GM19035 (cell line): ENCODE results near the gene DIP2C.

Experiments
- ATAC-seq: cut with Tn5 transposase; IDR thresholded peaks from one replicate; pipeline ENCODE4 v1.9.1; 2021; ENCODE audit not compliant: unreplicated experiment

Gene DIP2C

DNA sequence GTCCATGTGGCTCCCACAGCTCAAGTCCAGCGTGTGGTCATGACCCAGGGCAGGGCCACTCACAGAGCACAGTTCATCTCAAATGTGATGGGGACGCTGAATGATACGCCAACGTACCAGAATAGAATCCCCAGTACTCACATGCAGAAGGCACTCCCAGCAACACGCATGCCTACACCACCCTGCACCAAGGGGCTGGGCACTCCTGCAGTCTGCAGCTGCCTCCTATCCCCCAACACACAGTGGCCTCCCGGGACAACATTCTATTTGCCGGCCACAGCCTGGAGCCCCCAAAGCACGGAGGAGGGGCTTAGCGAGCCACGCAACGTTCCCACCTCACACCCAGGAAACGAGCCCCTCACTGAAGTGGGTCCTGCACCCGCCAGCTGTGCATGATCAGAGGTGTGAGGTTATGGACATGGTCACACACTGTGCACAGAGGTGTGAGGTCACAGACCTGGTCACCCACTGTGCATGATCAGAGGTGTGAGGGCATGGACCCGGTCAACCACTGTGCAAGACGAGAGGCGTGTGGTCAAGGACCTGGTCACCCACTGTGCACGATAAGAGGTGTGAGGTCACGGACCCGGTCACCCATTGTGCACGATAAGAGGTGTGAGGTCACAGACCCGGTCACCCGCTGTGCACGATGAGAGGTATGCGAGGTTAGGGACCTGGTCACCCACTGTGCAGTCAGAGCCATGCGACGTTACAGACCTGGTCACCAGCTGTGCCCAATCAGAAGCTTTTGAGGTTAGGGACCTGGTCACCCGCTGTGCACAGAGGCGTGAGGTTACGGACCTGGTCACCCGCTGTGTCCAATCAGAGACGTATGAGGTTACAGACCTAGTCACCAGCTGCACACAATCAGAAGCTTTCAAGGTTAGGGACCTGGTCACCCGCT lies 182.8 kb downstream of the DIP2C start:
- no peak for ATAC-seq

DNA sequence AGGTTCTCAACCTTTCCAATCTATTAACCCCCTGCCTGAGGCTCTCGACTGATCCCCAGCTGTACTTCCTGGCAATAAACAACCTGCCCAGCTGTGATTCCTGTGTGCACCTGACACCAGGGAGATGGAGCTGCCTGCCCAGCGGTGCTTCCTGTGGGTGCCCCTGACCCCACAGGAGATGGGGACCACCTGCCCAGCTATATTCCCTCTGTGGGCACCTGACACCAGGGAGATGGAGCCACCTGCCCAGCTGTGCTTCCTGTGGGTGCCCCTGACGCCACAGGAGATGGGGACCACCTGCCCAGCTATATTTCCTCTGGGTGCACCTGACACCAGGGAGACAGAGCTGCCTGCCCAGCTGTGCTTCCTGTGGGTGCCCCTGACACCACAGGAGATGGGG lies 184.0 kb downstream of the DIP2C start:
- no peak for ATAC-seq

DNA sequence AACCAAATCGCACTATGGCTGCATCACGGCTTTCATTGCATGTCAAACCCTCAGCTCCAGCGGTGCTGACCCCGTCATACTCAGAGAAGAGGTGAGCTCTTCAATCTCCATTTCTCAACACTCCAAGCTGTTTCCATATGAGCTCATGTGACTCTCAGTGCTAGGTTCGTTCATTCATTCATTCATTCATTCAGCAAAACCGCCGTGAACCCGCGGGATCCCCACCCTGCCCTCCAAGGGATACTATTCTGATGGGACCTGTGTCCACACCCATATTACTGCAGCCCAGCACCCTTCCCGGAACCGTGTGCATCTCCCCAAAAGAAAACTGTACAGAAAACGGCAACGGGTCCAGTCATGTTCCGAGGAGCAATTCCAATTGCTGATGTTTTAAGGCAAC lies 184.7 kb downstream of the DIP2C start:
- no peak for ATAC-seq

DNA sequence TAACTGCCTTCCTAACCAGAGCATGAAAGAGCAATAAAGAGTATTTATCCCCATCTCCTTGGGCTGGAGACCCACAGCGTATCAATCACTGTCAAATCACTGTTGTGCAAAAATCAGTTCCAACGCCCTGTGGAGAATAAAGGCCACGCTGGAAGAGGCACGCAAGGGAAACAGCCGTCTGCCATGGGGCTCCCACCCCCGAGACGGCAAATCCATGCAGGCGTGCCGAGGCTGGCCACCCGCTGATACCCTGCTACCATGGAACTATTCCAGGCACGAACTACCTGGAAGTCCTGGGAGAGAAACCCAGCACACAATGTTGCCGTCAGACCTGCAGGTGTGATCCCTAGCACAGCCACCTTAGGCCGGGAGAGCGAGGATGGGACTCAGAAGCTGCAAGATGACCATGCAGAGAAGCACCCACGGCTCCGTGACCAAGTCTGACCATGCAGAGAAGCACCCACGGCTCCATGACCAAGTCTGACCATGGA lies 185.3 kb downstream of the DIP2C start:
- ATAC-seq = no peak

DNA sequence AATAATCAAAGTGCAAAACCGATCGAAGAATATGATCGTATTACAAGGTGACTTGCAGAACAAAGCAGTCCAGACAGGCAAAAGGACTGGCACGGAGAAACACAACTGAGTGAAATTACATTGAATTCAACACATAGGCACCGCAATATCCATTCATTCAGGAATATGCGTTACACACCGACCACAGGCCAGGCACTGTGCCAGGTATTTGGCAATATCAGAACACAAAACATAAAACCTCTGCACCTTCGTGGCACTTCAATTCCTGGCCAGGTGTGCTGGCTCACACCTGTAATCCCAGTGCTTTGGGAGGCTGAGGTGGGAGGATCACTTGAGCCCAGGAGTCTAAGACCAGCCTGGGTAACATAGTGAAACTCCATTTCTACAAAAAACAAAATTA lies 187.9 kb downstream of the DIP2C start:
- ATAC-seq = no peak

DNA sequence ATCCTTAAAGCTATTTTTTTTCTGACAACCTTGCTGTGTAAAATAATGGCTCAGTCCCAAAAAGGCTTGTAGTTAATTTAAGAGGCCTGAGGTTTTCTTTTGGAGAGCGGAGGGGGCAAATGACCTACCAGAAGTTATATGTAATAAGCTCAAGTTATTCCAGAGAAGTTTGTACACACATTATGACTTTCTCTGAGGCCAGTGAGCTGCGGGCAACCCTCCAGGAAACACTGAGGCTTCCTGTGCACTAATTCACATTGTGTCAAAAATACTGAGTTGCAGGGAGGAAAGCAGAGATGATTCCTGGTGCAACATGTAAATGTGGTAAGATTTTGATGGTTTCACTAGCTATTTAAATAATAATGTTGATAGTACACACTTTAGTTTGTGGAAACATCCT lies 188.6 kb downstream of the DIP2C start:
- no peak for ATAC-seq

DNA sequence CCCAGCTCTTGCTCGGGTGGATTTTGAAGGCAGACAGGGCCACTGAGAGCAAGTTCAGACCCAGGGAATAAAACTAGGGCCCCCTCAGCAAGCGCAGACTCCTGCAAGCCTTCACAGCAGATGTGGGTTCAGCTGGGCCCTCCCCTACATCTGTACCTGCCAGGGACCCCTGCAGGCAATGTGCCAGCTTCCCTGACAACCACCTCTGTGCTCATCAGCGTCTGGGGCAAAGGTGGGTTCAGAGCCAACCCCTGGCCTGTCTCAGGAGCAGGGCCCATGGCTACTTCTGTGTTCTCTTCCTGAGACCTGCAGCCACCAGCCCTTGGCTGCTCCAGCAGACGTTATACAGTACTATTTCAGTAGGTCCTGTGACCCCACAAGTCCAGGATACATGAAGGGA lies 189.5 kb downstream of the DIP2C start:
- no peak for ATAC-seq

DNA sequence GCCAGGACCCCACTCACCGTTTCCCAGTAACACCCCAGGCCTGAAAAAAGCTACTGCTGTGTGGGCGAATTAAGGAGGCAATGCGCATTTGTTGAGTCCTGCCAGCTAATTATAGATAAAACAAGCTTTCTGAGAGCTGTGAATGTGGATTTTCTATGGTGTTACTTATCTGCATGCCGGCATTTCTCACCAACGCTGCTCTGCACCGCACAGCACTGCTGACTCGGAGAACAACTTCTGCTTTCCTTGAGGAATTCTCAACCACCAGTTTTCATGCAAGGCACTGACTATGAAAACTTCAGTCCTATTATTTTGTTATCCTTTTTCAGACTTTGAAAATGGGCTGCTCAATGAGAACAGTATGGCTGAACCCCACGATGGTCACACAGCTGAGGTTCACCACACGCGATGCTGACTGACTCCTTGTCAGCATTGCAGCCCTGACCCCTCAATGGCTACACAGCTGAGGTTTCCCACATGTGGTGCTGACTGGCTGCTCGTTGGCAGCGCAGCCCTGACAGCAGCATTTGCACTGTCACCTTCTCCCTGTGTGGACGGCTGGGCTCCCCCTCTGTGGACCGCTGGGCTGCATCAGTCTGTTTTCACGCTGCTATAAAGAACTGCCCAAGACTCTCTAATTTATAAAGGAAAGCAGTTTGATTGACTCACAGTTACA lies 190.6 kb downstream of the DIP2C start:
- ATAC-seq = no peak

DNA sequence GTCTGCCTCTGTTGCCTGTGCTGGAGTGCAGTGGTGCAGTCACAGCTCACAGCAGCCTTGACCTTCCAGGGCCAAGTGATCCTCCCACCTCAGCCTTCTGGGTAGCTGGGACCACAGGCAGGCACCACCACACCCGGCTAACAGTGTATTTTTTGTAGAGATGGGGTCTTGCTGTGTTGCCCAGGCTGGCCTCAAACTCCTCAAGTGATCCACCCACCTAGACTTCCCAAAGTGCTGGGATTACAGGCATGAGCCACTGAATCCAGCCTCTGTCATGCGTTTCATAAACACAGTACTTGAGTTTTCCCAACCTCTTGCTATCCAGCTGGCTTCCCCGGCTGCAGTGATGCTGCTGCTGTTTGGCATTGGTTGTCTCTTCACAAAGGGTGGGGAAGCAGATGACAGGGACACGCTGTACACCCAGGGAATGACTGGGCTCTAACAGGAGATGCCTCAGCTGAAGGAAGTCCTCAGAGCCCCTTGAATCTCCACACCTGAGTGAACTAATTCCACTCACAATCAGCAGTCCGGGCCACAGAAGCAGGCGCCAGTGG lies 191.5 kb downstream of the DIP2C start:
- no peak for ATAC-seq

DNA sequence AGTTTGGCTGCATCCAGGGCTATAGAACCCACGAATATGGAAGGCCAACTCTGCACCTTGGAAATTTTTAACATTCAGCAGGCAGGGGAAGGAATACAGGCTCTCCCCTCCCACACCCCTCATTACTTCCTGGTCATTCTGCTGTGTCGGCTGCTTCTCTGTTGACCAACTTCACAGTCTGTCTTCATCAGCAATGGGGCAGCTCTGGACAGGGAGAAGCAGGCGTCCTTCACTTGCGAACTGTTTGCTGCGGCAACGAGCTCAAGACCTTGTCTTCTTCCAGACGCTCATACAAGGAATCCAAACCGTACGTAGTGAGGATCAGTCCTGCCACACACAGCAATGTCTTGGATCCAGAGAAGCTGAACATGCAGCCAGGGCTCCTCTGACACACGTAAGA lies 192.2 kb downstream of the DIP2C start:
- no peak for ATAC-seq

DNA sequence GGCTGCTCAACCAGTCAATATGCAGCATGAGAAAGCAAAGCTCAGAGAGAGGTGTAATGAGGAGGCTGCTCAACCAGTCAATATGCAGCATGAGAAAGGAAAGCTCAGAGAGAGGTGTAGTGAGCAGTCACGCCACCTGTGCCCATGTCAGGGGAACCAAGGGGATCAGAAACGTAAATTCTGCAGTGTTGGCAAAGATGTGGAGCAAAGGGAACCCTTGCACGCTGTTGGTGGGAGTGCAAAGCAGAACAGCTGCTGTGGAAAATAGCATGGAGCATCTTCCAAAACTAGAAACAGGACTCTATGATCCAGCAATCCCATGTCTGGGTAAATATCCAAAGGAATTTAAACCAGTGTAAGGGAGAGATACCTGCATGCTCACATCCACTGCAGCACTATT lies 194.9 kb downstream of the DIP2C start:
- no peak for ATAC-seq

DNA sequence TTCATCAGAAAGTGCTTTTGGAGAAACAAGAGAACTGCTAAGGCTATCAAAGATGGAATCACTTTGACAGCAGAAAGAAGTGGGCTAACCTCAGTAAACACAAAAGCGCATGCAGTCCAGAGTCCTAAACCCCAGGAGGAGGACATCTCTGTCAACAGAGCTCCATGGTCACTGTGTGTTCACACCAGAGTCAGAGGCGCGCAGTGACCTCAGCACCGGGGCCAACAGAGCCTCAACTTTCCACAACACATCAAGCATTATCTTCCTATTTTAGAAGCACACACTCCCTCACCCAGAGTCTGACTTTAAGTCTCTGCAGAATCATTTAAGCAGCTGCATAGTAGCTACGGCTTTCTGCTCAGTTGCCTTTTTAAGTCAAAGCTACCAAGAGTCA lies 195.3 kb downstream of the DIP2C start:
- no peak for ATAC-seq

DNA sequence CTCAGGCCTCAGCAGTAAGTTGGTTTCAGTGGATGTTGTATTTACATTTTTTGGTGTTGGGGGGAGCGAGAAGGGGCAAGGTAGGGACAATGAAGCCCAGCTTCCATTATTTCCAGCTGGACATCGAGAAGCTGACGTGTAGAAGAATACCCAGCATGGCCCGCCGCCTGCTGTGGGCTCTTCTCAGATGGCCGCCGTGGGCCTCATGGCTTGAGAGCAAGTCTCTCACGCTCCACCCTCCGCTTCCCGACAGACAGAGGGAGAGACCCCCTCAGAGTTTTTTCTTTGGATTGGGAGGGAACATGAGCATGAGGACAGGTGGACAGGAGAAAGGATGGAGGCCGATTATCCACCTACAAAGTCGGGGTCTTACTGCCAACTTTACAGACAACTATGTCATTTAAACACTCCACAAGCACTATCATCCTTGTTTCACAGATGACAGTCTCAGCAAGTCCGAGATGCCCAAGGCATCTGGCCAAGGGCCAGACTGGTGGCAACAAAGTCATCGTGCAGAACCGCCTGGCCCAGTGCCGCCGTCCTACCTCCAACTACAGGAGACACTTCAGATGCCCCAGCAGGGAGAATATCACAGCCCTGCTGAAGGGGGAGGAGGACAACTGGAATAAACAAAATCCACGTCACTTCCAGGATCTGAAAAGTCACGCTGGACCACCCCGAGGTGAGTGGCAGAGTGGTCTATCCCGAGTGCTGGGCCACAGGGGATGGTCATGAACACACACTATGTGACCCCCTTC lies 195.9 kb downstream of the DIP2C start:
- ATAC-seq = no peak

DNA sequence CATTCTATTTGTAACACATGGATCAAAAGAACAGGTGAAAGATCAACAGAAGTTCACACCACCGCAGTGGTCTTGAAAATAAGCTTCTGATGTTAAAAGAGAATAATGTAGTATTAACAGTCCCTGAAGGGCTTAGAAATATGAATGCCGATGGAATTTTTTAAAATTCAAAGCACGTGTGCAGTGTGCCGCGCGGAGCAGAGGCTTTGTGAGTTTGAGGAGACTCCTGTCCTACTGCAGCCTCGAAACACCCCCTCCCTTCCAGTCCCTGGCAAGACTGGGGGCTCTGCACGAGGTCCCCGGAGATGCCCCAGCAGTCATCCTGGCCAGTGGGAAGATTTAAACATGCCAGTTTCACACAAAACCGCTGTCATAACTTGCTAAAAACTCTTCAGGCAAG lies 196.6 kb downstream of the DIP2C start:
- no peak for ATAC-seq

DNA sequence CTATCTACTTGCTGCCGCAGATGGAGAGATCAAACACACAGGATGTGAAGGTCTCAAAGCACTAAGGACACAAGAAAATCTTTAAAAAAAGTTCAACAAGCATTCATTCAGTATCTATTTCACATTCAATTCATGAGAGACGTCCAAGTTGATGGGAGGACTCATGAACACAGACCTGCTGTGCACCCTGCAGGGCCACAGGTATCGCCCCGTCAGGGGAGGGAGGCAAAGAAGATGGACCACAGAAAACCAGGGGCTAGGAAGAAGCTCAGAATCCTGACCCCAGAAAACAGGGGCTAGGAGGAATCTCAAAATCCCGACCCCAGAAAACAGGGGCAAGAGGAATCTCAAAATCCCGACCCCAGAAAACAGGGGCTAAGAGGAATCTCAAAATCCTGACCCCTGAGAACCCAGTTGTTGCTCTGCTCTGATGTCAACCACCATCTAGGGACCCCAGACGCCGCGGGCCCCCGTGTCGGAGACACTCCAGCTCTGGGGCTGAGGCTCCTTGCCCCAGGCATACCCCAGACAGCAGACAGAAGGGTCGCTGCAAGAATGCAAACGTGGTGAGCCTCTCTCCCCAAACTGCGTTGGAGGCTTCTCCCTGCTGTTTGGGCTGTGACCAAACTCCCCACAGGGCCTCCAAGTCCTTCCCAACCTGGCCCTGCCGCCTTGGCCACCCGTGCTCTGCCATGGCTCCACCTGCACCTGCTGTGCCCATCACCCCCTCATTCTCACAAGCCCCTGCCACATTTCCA lies 197.6 kb downstream of the DIP2C start:
- ATAC-seq = no peak

DNA sequence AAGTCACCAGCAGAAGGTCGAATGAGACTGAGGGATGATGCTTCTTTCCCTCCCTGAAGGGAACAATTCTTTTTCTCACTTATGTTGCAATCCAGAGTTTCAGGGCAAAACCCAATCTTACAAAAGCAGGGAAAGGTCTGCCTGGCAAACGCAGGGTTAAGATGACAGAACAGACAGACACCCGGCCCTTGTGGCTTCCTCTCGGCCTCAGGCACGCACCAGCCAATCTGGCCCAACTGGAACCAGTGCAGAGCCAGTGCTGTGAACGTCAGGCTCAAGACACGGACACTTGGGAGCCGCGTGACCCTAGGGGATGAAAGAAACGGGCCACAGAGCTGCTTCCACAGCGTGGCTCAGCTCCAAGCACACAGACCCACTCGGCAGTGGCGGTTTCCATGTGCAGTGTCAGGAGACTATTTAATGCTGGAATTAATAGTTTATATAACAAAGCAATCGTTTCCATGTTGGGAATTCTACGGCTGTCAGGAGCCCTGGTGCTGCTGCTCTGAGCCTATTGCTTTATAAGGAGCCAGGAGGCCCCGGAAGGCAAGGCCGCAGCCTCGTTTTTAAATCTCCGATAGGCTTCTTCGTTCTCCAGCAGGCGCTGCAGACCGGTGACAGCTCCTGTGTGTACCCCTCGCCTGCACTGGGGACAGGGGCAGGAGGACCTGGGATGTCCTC lies 198.4 kb downstream of the DIP2C start:
- ATAC-seq = no peak

DNA sequence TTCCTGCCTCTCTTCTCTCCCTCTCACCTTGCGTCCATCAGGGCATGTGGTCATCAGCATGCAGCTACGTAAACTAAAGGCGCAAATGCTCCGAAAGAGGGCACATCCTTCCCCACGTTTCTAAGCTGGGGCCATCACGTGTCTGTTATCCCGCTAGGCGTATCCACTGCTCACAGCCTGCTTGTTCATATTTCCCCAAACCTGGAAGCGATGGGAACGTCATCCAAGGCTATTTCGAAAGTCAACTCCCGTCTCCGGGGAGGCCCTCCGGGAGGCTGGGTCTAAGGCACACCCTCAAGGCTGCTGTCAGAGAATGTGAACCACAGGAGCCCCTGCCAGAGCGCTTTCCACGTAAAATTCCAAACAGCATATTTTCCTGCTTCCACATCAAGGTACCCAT lies 199.2 kb downstream of the DIP2C start:
- no peak for ATAC-seq

DNA sequence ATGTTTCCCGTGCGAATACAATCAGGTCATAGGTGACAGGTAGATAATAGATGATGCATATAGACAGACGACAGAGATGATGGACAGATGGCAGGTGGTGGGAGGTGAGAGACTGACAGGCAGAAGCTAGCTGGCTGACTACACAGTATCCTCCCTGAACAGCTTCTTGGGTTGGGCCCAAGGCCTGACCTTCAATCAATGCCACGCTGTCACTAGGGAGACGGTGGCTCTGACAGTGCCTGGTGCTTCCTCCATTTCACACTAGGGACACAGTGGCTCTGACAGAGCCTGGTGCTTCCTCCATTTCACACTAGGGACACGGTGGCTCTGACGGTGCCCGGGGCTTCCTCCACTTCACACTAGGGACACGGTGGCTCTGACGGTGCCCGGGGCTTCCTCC lies 200.1 kb downstream of the DIP2C start:
- no peak for ATAC-seq

DNA sequence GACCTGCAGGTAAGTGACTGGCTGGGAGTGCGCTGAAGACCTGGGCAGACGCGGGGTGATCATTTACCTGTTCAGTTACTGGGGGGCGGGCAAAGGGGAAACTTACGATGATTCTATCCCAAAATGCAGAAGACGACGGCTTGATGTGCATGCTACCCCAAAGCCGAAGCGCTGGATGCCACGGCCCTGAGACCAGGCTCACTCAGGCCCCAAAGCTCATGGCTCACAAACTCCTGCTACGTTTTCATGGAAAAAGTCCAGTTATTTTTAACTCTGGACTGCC lies 200.6 kb downstream of the DIP2C start:
- no peak for ATAC-seq
